Hippocampal formation (tissue), 2 donors: ENCODE data around the gene CCDC7.
"Not testable (repeated sequence)": the region's sequence is repeated elsewhere in the genome, so short reads cannot be mapped to it uniquely, and the experiment has no call there.

Experiments used
- DNase-seq, 2 donors: peaks; one replicate each; lab custom pipeline; 2025; lab: John Stamatoyannopoulos, UW

The CCDC7 gene

DNA sequence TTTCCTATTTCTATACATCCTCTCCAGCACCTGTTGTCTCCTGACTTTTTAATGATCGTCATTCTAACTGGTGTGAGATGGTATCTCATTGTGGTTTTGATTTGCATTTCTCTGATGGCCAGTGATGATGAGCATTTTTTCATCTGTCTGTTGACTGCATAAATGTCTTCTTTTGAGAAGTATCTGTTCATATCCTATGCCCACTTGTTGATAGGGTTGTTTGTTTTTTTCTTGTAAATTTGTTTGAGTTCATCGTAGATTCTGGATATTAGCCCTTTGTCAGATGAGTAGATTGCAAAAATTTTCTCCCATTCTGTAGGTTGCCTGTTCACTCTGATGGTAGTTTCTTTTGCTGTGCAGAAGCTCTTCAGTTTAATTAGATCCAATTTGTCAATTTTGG lies 253.7 kb downstream of the CCDC7 start:
- DNase-seq: not testable (repeated sequence)

DNA sequence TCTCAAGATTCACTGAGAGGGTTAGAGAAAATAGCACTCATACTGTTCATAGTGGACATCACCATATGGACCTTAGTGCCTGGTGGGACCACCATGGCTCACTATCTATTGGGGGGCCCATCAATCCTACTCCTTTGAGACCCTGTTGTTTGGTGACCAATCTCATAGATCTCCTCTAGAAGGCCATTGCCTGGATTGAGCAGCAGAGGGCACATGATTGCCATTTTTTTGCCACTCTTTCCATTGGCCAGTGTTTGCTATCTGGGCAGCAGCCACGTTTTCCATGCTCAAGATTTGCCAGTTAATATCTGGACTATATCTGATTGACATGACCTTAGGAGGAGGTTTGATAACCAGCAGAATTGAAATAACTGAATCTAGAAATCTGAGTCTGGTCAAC lies 267.6 kb downstream of the CCDC7 start:
- no peak for DNase-seq

DNA sequence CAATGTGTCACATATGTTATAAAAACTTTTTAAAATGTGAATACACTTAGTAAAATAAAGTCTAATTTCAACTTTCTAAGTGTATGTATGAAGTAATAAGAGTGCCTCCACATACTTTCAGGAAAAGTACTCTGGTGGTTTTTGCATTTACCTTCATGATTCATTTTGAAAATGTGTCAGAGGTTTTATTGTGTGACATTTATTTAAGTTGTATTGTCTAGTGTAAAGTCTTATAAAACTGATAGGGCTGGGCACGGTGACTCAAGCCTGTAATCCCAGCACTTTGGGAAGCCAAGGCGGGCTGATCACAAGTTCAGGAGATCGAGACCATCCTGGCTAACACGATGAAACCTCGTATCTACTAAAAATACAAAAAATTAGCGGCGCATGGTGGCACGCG lies 285.6 kb downstream of the CCDC7 start:
- DNase-seq: no peak

DNA sequence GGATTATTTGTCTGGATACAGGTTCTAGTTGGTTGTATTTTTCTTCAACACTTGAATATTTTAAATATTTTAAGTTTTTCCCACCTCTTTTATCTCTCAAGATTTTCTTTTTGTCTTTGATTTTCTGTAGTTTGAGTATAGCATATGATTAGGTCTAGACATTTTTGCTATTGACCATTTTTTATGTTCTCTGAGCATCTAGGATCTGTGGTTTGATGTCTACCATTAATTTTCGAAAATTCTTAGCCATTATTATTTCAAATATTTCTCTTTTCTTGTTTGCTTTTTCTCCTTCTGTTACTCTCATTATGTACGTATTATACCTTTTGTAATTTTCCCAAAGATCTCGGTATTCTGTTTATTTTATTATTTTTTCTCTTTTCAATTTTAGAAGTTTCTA lies 293.0 kb downstream of the CCDC7 start:
- DNase-seq: no peak

DNA sequence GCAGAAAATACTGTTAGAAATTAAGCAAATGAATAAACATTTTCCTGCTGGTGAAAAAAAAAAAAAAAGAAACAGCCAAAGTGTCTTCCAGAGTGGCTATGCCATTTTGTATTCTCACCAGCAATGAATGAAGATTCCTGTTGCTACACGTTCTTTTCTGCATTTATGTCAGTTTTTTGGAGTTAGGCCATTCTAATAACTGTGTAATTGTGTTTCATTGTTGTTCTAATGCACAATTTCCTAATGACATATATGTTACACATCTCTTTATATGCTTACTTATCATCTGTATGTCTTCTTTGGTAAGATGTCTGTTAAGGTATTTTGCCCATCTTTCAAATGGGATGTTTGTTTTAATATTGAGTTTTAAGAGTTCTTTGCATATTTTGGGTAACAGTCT lies 298.4 kb downstream of the CCDC7 start:
- DNase-seq: no peak

DNA sequence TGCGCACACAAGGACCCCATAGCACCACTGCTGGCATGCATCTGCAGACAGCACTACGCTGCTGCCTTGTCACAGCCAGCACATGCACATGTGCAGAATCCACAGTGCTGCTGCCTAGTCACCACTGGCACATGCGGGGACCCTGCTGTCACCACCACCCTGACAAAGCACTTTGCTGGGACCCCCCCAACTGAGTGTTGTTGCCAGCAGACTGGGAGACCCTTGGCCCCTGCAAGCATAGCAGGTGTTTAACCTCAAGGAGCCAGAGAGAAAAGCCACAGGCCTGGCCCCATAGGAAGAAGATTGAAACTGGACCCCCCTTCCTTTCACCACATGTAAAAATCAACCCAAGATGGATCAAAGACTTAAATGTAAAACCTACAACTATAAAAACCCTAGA lies 300.9 kb downstream of the CCDC7 start:
- no peak for DNase-seq

DNA sequence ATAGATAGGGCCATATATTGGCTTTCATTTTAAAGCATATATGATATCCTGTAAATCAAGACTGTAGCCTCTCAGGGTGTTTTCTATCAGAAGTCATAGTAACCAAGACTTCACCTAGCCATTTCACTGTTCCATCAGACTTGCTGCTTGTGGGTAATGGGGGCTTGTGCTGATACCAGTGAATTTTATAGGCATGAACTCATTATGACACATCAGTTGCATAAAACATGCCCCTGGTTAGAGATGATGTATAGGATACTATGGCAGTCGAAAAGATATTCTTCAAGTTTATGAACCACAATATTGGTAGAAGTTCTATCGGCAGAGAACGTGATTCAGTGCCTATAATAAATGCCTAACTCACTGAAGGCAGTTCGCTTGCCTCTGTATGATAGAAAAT lies 305.6 kb downstream of the CCDC7 start:
- no peak for DNase-seq

DNA sequence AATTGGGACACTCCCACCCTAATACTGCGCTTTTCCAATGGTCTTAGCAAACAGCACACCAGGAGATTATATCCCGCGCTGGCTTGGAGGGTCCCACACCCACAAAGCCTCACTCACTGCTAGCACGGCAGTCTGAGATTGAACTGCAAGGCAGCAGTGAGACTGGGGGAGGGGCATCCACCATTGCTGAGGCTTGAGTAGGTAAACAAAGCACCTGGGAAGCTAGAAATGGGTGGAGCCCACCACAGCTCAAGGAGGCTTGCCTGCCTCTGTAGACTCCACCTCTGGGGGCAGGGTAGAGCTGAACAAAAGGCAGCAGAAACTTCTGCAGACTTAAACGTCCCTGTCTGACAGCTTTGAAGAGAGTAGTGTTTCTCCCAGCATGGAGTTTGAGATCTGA lies 309.0 kb downstream of the CCDC7 start:
- not testable (repeated sequence) for DNase-seq

DNA sequence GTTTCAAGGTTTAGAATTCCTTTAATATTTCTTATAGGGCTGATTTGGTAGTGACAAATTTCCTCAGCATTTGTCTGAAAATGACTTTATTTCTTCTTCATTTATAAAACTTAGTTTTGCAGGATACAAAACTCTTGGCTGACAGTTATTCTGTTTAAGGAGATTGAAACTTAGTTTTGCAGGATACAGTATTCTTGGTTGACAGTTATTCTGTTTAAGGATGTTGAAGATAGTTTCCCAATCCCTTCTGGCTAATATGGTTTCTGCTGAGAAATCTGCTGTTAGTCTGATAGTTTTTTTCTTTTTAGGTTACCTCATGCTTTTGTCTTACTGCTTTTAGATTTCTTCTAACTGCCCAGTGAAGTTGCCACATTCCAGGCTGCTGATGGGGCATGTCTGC lies 325.3 kb downstream of the CCDC7 start:
- no peak for DNase-seq

DNA sequence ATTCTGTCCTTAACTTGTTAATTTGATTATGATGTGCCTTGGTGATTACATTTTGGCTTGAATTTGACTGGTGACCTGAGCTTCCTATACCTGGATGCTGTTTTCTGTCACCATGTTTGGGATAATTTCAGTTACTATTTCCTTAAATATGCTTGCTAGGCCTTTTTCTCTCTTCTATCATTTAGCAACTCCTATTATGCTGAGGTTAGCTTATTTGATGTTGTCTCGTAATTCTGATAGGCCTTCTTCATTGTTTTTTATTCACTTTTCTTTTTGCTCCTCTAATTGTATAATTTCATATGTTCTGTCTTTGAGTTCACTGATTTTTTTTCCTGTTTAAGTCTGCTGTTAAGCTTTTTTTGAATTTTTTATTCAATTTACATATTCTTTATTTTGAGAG lies 327.2 kb downstream of the CCDC7 start:
- no peak for DNase-seq

DNA sequence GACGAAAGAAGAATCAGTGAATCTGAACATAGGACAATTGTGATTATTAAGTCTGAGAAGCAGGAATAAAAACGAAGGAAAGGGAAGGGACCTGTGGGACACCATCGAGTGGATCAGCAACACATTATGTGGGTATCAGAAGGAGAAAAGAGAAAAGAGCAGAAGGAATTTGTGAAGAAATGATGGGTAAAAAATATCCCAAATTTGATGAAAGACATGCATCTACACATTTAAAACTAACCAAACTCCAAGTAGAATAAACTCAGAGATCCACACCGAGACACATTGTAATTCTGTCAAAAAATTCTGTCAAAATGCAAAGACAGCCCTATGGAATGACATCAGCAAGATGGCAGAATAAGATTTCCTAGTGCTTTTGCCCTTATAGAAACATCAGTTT lies 341.0 kb downstream of the CCDC7 start:
- DNase-seq: no peak

DNA sequence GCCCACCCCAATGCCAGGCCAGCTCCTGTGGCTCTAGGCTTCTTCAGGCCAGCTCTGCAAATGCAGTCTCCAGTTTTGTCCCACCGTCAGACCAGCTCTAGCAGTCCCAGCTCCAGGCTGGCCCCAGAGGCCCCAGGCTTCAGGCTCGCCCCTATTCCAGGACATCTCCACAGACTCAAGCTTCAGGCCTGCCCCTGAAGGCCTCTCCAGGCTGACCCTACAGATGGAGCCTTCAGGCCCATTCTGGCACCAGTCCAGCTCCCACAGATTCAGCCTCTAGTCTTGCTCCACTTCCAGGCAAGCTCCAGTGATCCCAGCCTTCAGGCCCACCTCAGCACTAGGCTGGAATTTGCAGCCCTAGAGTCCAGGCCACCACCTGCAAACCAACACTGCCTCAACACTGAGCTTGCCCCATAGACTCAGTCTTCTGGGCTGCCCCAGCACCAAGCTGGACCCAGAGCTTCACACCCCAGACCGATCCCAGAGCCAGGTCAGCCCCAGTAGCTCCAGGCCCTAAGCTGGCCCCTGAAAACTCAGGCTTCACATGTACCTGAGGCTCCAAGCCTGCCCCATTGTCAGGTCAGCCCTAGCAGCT lies 341.8 kb downstream of the CCDC7 start:
- DNase-seq: no peak

DNA sequence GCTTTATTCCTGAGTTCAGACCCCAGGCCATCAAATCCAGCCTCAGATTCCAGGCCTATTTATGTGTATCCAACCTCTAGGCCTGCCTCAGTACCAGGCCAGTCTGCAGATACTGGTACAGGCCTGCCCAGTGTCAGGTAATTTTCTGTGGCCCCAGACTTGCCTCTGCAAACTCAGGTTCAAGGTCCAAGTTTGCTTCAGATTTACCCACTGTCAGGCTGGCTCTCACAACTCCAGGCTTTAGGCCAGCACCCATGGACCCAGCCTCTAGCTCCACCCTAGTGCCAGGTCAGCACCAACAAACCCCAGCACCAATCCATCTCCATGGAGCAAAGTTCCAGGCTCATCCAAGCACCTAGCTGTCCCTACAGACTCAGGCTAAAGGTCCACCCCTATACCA lies 342.4 kb downstream of the CCDC7 start:
- DNase-seq: no peak

DNA sequence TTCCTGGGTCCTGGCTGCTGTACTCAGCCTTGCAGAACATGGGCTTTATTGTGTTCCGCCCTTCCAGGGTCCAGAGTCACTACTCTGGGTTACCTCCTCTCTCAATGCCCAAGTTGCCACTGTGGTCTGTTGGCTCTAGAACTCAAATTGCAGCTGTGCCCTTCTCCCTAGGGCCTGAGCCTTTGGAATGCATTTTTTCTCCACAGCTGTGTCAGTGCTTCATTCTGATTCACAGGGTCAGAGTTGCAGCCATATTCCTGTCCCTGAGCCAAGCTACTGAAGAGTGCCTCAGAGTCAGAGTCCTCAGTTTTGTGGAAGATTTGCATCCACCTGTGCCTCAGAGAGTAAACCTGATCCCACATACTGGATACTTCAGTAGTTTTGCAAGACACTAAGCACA lies 344.5 kb downstream of the CCDC7 start:
- DNase-seq: no peak

DNA sequence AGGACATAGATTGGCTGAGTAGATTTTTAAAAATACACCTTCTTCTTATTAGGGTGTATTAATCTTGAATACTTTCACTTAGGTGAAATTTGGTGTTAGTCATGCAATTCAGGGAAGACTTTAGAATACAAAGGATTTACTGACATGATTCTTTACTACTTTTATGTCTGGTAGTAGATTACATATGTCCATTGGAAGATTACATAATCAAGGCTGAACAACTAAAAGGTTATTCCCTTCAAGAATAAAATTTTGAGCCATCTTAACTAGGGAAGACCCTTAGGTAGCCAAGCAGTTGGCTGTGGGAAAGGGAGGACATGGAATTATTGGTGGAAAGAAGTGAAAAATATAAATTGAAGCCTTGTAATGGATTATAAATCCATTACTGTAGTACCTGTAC lies 347.1 kb downstream of the CCDC7 start:
- no peak for DNase-seq

DNA sequence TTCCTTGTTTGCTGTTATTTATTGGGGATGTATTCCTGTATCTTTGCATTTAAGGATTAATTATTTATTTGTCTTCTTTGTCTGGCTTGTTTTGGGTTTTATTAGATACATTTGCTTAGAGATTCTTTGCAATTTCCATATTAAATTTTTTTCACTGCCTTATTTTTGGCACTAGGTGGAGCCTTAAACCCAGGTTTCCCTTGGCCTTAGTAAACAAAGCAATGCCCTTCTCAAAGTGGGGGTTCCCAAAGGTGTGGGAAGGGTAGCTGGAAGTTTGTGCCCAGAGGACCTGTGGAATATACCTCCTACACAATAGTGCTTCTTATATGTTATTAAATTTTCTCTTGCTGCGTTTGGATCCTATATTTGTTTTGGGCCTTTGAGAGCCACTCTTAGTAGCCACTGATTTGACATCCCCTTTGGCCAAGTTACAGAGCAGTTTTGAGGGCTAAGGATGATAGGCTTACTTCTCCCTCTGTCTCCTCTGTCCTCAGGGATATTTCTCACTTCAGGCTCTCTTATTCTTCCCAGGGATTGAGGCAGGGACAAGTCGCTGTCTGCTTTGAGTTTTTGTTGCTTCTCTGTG lies 349.8 kb downstream of the CCDC7 start:
- DNase-seq: peak in 1 of 2 donors; percentile 14

DNA sequence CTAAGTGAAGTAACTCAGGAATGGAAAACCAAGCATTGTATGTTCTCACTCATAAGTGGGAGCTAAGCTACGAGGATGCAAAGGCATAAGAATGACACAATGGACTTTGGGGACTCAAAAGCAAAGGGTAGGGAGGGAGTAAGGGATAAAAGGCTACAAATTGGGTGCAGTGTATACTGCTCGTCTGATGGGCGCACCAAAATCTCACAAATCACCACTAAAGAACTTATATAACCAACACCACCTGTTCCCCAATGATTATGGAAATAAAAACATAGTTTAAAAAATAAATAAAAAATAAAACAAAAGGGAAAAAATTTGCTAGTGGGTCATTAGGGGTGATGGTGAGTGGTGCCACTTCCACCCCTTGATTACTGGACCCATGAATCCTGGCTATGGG lies 351.5 kb downstream of the CCDC7 start:
- DNase-seq: not testable (repeated sequence)

DNA sequence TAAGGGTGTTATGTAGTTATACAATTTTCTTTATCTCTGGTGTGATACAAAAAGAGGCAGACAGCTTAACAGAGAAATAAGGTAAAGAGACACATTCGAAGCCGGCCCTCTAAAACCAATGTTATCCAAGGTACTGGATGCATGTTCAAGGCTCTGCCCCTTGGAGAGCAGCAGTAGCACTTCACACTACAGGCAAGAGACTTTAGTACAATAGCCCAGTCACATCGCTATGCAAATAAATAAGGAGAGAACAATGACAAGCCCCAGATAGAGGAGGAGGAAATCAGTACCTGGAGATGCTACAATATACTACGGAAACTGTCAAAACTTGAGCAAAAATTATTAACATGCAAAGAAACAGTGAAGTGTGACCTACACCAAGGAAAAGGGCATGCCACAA lies 401.0 kb downstream of the CCDC7 start:
- DNase-seq: no peak

DNA sequence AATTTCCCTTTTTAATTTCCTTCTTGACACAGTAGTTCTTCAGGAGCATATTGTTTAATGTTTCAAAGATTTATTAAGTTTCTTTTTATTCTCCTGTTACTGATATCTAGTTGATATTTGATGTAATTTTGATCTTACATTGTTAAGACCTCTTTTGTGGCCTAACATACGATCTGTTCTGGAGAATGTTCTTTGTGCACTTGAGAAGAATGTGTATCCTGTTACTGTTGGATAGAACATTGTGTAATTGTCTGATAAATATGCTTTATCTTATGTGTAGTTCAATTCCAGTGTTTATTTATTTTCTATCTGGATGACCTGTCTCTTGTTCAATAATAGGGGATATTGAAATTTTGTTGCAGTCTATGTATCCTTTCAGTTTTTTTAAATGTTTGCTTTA lies 405.4 kb downstream of the CCDC7 start:
- no peak for DNase-seq

DNA sequence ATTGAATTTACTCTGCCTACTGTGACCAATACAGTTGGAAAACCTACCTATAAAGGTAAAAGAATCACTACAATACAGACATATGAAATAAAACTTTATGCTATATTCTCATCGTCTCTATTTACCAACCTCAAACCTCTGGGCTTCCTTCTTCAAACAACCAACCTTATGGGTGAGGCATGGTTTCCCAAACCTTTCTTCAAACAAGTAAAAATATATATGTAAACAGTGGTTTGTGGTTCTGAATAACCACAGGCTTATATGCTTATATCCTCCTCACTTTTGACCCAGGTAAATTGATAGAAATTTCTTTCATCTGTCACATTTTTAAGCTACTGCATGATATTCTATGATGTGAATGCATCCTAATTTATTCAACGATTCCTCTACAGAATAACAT lies 408.5 kb downstream of the CCDC7 start:
- no peak for DNase-seq

DNA sequence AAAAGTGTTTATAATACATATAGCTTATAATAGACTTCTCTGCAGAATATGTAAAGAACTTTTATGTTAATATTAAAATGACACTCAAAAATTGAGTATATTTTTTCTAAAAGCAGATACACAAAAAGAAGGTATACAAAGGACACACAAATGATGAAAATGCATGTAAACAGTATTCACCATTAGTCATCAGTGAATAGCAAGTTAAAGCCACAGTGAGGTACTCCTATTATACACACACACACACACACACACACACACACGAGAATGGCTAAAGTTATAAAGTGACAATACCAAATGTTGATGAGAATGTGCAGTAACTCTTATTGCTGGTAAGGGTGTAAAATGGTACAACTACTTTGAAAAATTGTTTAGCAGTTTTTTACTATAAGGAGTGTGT lies 419.2 kb downstream of the CCDC7 start:
- DNase-seq: no peak

DNA sequence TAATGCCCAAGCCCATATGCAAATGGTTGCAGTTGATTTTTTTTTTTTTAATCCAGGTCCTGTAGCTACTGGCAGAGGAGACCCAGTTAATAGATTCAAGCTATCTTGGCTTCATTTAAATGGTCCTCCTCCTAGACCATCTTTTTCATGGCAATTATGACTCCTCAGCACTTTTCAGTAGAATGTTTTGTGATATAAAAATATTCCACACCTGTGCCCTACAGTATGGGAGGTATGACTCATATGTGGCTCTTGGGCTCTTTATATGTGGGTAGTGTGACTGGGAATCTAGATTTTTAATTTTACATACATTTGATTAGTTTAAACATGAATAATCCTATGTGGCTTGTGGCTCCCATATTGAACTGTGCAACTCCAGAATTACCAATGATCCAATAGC lies 432.0 kb downstream of the CCDC7 start:
- no peak for DNase-seq

DNA sequence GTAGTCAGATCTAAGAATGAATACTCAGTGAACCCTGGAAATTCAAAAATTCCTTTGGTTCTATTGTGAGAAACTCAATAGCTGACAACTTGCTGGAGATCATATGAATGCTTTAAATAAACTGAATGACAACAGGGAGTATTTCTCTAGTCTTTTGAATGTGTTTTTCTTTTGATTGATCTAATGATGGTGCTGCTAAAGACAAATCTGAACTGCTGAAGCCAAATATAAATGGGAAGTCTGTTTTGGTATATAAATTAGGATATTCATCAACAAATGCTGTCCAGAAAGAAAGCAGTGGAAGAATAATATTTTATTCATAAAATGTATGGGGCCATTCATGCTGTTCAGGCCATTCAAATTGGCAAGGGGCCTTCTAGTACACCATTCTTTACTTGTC lies 432.7 kb downstream of the CCDC7 start:
- DNase-seq: no peak

DNA sequence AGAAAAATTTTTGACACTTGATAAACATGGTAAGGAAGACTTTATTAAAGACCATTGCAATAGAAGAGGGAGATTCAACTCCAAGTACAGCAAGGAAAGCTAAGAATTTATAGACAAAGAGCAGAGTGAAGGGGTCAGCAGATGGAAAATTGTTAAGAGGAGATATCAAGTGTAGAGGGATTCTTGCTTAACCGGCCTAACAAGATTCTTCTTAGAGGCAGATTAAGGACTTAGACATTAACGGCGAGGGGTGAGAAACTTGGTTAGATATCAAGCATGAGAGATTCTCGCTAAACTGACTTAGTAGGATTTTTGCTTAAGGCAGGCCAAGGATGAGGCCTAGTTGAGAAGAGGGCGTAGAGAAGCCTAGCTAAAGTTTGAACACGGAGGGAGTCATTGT lies 436.1 kb downstream of the CCDC7 start:
- no peak for DNase-seq
